ENCODE measurements around the gene IL33.

DNA sequence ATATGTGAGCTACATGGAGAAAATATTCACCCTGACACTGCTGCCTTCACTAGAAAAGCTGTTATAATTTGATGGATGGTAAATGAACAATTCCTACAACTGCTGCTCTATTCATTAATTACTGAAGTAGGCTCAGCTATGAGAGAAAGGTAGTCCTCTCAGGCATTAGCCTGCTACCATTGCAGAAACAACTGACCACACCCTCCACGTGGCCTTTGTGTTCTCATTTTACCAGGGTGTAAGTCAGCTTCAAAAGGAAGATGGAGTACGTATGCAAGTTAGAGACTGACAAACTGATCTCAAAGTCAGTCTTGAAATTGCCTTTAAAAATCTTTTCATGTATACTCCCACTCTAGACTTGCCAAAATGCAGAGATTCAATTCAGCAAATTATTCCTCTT, 86.3 kb downstream of the IL33 start:
- TF ChIP-seq, protein P1, sequence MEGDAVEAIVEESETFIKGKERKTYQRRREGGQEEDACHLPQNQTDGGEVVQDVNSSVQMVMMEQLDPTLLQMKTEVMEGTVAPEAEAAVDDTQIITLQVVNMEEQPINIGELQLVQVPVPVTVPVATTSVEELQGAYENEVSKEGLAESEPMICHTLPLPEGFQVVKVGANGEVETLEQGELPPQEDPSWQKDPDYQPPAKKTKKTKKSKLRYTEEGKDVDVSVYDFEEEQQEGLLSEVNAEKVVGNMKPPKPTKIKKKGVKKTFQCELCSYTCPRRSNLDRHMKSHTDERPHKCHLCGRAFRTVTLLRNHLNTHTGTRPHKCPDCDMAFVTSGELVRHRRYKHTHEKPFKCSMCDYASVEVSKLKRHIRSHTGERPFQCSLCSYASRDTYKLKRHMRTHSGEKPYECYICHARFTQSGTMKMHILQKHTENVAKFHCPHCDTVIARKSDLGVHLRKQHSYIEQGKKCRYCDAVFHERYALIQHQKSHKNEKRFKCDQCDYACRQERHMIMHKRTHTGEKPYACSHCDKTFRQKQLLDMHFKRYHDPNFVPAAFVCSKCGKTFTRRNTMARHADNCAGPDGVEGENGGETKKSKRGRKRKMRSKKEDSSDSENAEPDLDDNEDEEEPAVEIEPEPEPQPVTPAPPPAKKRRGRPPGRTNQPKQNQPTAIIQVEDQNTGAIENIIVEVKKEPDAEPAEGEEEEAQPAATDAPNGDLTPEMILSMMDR (IDR thresholded peaks at IDR 0.05), result no peak
- TF ChIP-seq, protein P2, sequence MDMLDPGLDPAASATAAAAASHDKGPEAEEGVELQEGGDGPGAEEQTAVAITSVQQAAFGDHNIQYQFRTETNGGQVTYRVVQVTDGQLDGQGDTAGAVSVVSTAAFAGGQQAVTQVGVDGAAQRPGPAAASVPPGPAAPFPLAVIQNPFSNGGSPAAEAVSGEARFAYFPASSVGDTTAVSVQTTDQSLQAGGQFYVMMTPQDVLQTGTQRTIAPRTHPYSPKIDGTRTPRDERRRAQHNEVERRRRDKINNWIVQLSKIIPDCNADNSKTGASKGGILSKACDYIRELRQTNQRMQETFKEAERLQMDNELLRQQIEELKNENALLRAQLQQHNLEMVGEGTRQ (CRISPR knock-in tag; IDR thresholded peaks at IDR 0.05), result no peak
- no peak for TF ChIP-seq ZBTB21 (CRISPR knock-in tag; IDR thresholded peaks at IDR 0.05; ENCODE audit: borderline replicate concordance)
- TF ChIP-seq, protein P3, sequence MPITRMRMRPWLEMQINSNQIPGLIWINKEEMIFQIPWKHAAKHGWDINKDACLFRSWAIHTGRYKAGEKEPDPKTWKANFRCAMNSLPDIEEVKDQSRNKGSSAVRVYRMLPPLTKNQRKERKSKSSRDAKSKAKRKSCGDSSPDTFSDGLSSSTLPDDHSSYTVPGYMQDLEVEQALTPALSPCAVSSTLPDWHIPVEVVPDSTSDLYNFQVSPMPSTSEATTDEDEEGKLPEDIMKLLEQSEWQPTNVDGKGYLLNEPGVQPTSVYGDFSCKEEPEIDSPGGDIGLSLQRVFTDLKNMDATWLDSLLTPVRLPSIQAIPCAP (CRISPR knock-in tag; IDR thresholded peaks at IDR 0.05), result no peak
- TF ChIP-seq, protein P4, sequence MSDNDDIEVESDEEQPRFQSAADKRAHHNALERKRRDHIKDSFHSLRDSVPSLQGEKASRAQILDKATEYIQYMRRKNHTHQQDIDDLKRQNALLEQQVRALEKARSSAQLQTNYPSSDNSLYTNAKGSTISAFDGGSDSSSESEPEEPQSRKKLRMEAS (CRISPR knock-in tag; IDR thresholded peaks at IDR 0.05), result no peak

Measured in WTC11 (cell line).